GM12892 (cell line): ENCODE data around the gene HOATZ.

ENCODE experiments used
- POLR2A ChIP-seq: IDR thresholded peaks from 2 replicates; pipeline ENCODE4 v1.6.1; 2011; ENCODE audit warnings: low read depth, low read length, control low read depth
- POLR2AphosphoS5 ChIP-seq: IDR thresholded peaks from 2 replicates; pipeline ENCODE4 v1.6.1; 2011; ENCODE audit warnings: low read depth, low read length, control low read depth
- TAF1 ChIP-seq: IDR thresholded peaks from 2 replicates; pipeline ENCODE4 v1.6.1; 2011; ENCODE audit warnings: low read depth, mild to moderate bottlenecking, control low read depth, low read length, borderline replicate concordance

- TF ChIP-seq POLR2A = no peak
- no peak for TF ChIP-seq TAF1
- no peak for TF ChIP-seq POLR2AphosphoS5
These were observed 4.1 kb downstream of the HOATZ start for GRCh38 chr11:111518668-111519067.
